Heart right ventricle (tissue), 16 donors: ENCODE measurements around the gene ZNF853. TPM values are rescaled to one million over a fixed set of nuclear protein-coding genes. Genes with fewer than 3 reads are reported as not detected.
A peak's percentile ranks its signal among the peaks of the same experiment; 100 is the strongest.

Source experiments
- ATAC-seq, 8 donors: fragments of 200-7000 bp; cut with Tn5 transposase; one replicate each; pipeline ENCODE4 v1.9.1; 2020; ENCODE audit warnings: mild to moderate bottlenecking in 8 of 8, moderate library complexity in 8 of 8, moderate number of reproducible peaks in 1 of 8
- DNase-seq, 2 donors: peaks; one replicate each; pipeline ENCODE4 v3.0.0-alpha.2; 2020
- H3K27ac ChIP-seq, 10 donors: fragments of 200-600 bp; sonication (generic) in 2 of 10; one replicate each; pipeline versions ENCODE4 v1.5.0 to v1.8.0; 2020 to 2022; ENCODE audit warnings: mild to moderate bottlenecking in 3 of 10
- H3K27me3 ChIP-seq, 7 donors: fragments of 200-600 bp; one replicate each; pipeline ENCODE4 v1.8.0; 2021 to 2022; ENCODE audit warnings: mild to moderate bottlenecking in 2 of 7
- H3K36me3 ChIP-seq, 9 donors: fragments of 200-600 bp; sonication (generic) in 1 of 9; one replicate each; pipeline versions ENCODE4 v1.5.0 to v1.8.0; 2020 to 2022; ENCODE audit warnings: mild to moderate bottlenecking in 2 of 9
- H3K4me1 ChIP-seq, 9 donors: fragments of 200-600 bp; sonication (generic) in 1 of 9; one replicate each; pipeline versions ENCODE4 v1.5.0 to v1.8.0; 2020 to 2022; ENCODE audit warnings: mild to moderate bottlenecking in 4 of 9
- H3K4me3 ChIP-seq, 10 donors: fragments of 200-600 bp; sonication (generic) in 2 of 10; one replicate each; pipeline versions ENCODE4 v1.5.0 to v1.8.0; 2020 to 2022; ENCODE audit warnings: mild to moderate bottlenecking in 7 of 10, moderate library complexity in 2 of 10
- H3K9me3 ChIP-seq, 11 donors: fragments of 200-600 bp in 10 of 11; sonication (generic) in 2 of 11; one replicate each; pipeline versions ENCODE4 v1.5.0 to v1.8.0; 2013 to 2022; ENCODE audit warnings: mild to moderate bottlenecking in 2 of 11, control low read depth in 1 of 11, moderate library complexity in 1 of 11
- WGBS, 2 donors: extraction: QIAGEN DNeasy Blood & Tissue Kit; methylation state at CpG; one replicate each; pipeline ENCODE4 v1.1.7; 2013; ENCODE audit warnings: inconsistent platforms in 1 of 2; 5-methylcytosine and 5-hydroxymethylcytosine counted together
- intact Hi-C, 10 donors: fragments of 100-400 bp; cut with DNase I; formaldehyde crosslinking; loops; one replicate each; pipeline versions ENCODE4 v1.11.1 to v1.14.2; 2022
- polyA plus RNA-seq, 2 donors: library from polyadenylated mRNA; stranded (reverse); fragments of 200-250 nt; gene quantifications; one replicate each; pipeline ENCODE4 v1.2.3, GENCODE V29; 2013
- total RNA-seq, 10 donors: library from RNA; stranded (reverse); fragmentation: NEBNext Ultra II Directional in 3 of 10; extraction: Animal tissue kit (Norgen Biotek cat#: 25700) in 3 of 10; gene quantifications; one replicate each; pipeline versions ENCODE4 v1.2.1 to v1.2.4, GENCODE V29; 2021 to 2023
- TF ChIP-seq, protein P1 (sequence below), 9 donors: fragments of 200-600 bp; sonication (generic) in 2 of 9; IDR thresholded peaks; one replicate each; pipeline versions ENCODE4 v1.5.0 to v1.8.0; 2021 to 2022; ENCODE audit warnings: antibody characterized with exemption in 9 of 9, mild to moderate bottlenecking in 5 of 9, moderate library complexity in 1 of 9
- donor health status: Arrhythmogenic right ventricular cardiomyopathy.
- donor health status: ischemic (EF 13 %, LVEDD 7.1; RV severe dilation, severe dysfunction).
- donor health status: healthy with polysubstance abuse.
- donor health status: DM: no; HTN: yes; CAD: no.
- donor health status: DM: no; HTN: no; CAD: no.
- donor health status: ischemic (EF 25% LVEDD 6.9; RV normal size, moderate dysfunction).
- donor health status: ischemic (EF 25% LVEDD 5.7; RV mildly dilated, moderate dysfunction).
- donor health status: healthy.
- donor health status: DM: yes; HTN: yes; CAD: no.
- donor health status: Ischemic cardiomyopathy.
- donor health status: ischemic (EF 35%, LVEDD 5.7; RV mildly dilated, moderate dysfunction).
- donor health status: nonischemic (EF 11% LVEDD 7.7; RV severe dilation, severe dysfunction).
- donor health status: DM: yes; HTN: yes; CAD: no.
- donor health status: PGD.
- donor health status: ischemic (EF 29% LVEDD 5.4; RV normal size, mild dysfunction).
- donor health status: nonischemic (EF 23%, LVEDD 6.1; RV moderate dilation, normal function).

Gene ZNF853
- total and polyA plus RNA-seq, 12 donors, result 1.2 to 16.3 (median 13.2) TPM

DNA sequence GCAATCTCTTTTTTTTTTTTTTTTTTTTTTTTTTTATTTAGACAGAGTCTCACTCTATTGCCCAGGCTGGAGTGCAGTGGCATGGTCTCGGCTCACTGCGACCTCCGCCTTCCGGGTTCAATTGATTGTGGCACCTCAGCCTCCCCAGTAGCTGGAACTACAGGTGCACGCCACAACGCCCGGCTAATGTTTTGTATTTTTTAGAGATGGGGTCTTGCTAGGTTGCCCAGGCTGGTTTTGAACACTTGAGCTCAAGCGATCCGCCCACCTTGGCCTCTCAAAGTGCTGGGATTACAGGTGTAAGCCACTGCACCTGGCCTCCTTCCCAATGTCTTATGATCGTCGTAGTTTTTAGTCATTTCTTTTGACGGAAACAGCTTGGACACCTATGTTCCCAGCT is 6.6 kb upstream of the ZNF853 start:
- ATAC-seq, result no peak
- Histone ChIP-seq H3K36me3 (peaks cover 0 to 58% (median 0%) of the 10 kb centered on the region in 9 donors), H3K27me3 (peaks cover 0 to 4% (median 0%) of the 10 kb centered on the region in 7 donors), H3K27ac (no peak overlapping the region), H3K4me1 (no peaks in the 10 kb centered on the region), H3K4me3 (no peak overlapping the region), H3K9me3 (no peaks in the 10 kb centered on the region)
- TF ChIP-seq, protein P1, sequence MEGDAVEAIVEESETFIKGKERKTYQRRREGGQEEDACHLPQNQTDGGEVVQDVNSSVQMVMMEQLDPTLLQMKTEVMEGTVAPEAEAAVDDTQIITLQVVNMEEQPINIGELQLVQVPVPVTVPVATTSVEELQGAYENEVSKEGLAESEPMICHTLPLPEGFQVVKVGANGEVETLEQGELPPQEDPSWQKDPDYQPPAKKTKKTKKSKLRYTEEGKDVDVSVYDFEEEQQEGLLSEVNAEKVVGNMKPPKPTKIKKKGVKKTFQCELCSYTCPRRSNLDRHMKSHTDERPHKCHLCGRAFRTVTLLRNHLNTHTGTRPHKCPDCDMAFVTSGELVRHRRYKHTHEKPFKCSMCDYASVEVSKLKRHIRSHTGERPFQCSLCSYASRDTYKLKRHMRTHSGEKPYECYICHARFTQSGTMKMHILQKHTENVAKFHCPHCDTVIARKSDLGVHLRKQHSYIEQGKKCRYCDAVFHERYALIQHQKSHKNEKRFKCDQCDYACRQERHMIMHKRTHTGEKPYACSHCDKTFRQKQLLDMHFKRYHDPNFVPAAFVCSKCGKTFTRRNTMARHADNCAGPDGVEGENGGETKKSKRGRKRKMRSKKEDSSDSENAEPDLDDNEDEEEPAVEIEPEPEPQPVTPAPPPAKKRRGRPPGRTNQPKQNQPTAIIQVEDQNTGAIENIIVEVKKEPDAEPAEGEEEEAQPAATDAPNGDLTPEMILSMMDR (IDR thresholded peaks at IDR 0.05), result no peak
- WGBS, 2 donors, result 94 to 96% methylated on average over 12 of the region's 12 CpGs
- DNase-seq, result no peak
- intact Hi-C loops, result no loop called here

DNA sequence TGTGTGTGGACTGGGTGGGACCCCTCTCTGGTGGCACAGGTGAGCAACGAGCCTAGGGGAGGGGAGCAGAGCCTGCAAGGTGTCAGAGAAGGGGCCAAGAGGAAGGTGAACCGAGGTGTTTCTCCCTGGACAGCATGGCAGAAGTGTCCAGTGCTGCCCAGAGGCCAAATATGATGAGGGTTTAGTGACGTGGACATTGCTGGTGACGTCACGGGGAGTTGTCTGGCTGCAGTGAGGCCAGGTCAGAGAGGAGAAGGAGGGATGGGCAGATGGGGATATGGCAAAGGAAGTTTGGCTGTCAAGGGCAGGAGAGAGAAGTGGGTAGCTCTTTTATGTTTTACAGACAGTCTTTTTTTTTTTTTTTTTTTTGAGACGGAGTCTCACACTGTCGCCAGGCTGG is 2.6 kb upstream of the ZNF853 start:
- ATAC-seq (no peak), DNase-seq (no peak)
- no peak overlapping the region for H3K4me3 ChIP-seq
- peaks cover 0 to 16% (median 11%) of the 10 kb centered on the region in 9 donors for H3K4me1 ChIP-seq
- H3K27ac ChIP-seq, result no peak overlapping the region
- no peaks in the 10 kb centered on the region for H3K9me3 ChIP-seq
- H3K36me3 ChIP-seq, result peaks cover 0 to 25% (median 0%) of the 10 kb centered on the region in 9 donors
- intact Hi-C loops, result no loop called here
- TF ChIP-seq, protein P1 (IDR thresholded peaks at IDR 0.05), result no peak
- peaks cover 0 to 33% (median 0%) of the 10 kb centered on the region in 7 donors for H3K27me3 ChIP-seq
- 63 to 69% methylated on average over 5 to 6 of the region's 7 CpGs for WGBS, 2 donors

DNA sequence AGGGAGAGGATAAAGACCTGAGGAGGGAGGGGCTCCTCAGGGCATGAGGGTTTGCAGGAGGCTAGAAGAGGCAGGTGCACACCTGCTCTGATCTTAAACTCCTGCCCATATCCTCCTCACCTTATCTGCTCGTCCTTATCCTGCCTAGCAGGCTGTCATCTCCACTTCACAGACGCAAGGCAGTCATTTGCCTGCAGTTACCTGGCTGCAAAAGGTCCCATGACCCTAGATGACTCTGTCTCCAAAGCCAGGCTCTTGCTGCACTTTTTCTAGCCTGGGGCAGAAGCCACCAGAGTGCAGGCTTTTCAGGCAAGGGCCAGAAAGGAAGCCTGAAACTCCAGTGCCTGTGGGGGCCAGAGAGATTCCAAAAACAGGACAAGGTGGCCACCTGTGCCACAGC is 1.7 kb upstream of the ZNF853 start:
- TF ChIP-seq, protein P1 (IDR thresholded peaks at IDR 0.05), result no peak
- ATAC-seq, result no peak
- no peak for DNase-seq
- intact Hi-C loops, result no loop called here
- Histone ChIP-seq H3K36me3 (peaks cover 0 to 24% (median 0%) of the 10 kb centered on the region in 9 donors), H3K9me3 (no peaks in the 10 kb centered on the region), H3K27ac (no peak overlapping the region), H3K4me1 (peaks cover 0 to 16% (median 11%) of the 10 kb centered on the region in 9 donors), H3K4me3 (no peak overlapping the region), H3K27me3 (peaks cover 0 to 33% (median 0%) of the 10 kb centered on the region in 7 donors)
- 14 to 23% methylated on average over 2 of the region's 2 CpGs for WGBS, 2 donors

DNA sequence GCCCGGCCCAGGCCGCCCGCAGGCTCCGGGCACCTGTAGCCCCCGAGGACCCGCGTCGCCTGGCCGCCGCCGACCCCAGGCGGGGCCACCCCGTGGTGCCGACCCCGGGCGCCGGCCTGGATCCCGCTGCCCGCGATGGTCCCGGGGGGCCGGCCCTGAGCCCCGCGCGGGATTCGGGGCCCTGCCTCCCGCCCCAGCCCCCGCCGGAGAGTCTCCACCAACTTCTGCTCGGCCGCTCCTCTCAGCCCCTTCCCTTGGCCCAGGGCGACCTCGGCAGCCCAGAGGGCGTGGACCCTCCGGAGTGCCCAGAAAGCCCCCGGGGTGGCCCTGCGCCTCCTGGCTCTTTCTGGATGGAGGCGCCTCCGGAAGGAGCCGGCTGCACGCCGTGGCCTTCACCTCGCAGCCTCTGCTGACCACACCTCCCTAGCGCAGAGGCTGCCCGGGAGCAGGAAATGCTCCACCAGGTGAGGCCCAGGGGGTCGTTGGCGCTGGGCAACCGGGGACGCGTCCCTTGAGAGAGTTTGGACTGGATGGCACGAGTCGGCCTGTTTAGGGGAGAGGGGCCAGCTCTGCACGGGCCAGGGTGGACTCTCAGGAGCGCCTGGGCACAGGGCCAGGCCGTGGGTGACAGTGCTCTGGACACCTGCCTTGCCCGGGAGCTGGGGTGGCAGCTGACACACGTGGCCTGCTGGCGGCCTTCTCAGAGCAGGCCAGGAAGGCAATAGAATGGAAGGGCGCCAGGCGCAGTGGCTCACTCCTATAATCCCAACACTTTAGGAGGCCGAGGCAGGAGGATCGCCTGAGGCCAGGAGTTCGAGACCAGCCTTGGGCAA is 529 bp downstream of the ZNF853 start:
- intact Hi-C loops, result no loop called here
- peak overlapping the region in 6 of 10 donors; percentile 36 to 67 (median 54) for H3K27ac ChIP-seq
- no peaks in the 10 kb centered on the region for H3K9me3 ChIP-seq
- peaks cover 0 to 26% (median 0%) of the 10 kb centered on the region in 9 donors for H3K36me3 ChIP-seq
- ATAC-seq (peak in 7 of 8 donors; percentile 36 to 53 (median 45)), DNase-seq (no peak)
- peaks cover 0 to 16% (median 11%) of the 10 kb centered on the region in 9 donors for H3K4me1 ChIP-seq
- WGBS, 2 donors, result 8 to 13% methylated on average over 41 to 63 of the region's 63 CpGs
- H3K27me3 ChIP-seq, result peaks cover 0 to 33% (median 0%) of the 10 kb centered on the region in 7 donors
- TF ChIP-seq, protein P1 (IDR thresholded peaks at IDR 0.05), result no peak
- peak overlapping the region; percentile 44 to 86 (median 74) for H3K4me3 ChIP-seq
